HG03460 (cell line): ENCODE data around the gene STIP1.

ENCODE experiments used
- ATAC-seq: cut with Tn5 transposase; IDR thresholded peaks from one replicate; pipeline ENCODE4 v1.9.1; 2021; ENCODE audit not compliant: unreplicated experiment

Gene STIP1

DNA sequence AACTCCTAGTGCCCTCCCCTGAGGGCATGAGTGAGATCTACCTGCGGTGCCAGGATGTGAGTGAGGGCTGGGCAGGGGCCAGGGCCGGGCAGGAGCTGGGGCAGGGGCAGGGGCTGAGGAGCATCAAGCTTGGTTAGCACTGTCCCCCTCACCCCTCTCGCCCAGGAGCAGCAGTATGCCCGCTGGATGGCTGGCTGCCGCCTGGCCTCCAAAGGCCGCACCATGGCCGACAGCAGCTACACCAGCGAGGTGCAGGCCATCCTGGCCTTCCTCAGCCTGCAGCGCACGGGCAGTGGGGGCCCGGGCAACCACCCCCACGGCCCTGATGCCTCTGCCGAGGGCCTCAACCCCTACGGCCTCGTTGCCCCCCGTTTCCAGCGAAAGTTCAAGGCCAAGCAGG, 34.3 kb downstream of the STIP1 start:
- ATAC-seq = no peak

DNA sequence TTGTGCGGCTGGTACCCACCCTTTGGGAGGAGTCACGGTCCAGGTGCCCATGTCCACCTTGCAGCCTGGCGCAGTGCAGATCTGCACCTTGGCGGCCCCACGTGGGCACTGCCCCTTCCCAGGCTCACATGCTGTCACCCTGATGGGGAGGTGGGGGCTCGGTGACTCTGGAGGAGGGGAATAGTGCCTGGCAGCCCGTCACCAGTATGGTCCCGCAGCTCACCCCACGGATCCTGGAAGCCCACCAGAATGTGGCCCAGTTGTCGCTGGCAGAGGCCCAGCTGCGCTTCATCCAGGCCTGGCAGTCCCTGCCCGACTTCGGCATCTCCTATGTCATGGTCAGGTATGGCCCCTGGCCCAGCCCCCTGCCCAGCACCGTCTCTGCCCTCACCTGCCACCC, 34.8 kb downstream of the STIP1 start:
- ATAC-seq = no peak

DNA sequence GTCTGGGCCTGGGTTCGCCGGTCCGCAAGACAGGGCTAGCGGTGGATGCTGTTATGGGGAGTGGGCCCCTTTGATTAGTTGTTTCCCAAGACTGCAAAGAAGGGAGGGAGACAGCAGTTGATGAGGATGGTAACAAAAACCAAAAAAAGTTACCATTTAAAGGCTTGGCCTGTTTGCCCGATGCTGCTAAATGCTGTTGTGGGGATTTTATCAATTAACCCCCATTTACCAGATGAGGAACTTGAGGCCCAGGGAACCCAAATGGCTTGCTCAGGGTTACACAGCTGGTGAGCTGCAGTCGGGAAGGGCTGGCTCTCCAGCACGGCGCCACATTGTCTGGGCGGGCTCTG, 36.7 kb downstream of the STIP1 start:
- ATAC-seq = no peak

DNA sequence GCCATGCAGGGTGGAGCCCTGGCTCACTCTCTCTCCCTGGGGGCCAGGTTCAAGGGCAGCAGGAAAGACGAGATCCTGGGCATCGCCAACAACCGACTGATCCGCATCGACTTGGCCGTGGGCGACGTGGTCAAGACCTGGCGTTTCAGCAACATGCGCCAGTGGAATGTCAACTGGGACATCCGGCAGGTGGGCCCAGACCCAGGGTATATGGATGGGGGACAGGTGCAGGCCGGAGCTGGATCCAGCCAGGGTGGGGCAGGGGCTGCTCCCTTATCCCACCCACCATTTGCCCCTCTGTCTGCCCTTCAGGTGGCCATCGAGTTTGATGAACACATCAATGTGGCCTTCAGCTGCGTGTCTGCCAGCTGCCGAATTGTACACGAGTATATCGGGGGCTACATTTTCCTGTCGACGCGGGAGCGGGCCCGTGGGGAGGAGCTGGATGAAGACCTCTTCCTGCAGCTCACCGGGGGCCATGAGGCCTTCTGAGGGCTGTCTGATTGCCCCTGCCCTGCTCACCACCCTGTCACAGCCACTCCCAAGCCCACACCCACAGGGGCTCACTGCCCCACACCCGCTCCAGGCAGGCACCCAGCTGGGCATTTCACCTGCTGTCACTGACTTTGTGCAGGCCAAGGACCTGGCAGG, 37.2 kb downstream of the STIP1 start:
- ATAC-seq = no peak

DNA sequence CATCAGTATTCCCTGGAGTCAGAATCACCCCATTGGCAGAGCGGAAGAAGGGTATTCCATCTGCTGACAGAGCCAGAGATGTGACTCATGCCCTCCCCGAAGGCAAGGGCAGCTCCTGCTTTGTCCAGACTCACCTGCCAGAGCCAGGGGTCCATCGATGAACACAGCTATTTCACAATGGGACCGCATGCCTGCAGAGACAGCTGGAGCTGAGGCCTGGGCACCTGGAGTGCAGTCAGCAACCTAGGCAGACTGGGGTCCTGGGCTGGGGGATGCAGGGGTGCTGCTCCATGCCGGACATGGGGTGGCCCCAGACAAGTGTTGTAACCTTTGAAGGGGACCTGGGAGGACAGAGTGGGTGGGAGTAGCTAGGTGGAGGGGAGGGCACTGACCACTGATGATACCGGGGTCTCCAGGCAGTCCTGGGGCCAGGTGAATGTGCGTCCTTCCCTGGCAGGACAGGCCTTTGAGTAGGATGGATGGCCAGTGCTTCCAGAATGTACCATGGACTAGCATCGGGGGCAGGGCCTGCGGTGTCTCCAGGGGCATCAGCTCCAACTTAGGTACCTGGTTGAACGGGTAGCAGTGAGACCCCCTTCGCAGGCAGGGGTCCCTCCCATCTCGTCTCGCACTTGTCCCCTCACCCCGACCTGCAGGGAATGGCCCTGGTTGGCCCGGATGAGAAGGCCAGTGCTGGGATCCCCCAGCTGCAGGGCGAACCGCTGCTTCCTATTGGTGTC, 38.4 kb downstream of the STIP1 start:
- no peak for ATAC-seq

DNA sequence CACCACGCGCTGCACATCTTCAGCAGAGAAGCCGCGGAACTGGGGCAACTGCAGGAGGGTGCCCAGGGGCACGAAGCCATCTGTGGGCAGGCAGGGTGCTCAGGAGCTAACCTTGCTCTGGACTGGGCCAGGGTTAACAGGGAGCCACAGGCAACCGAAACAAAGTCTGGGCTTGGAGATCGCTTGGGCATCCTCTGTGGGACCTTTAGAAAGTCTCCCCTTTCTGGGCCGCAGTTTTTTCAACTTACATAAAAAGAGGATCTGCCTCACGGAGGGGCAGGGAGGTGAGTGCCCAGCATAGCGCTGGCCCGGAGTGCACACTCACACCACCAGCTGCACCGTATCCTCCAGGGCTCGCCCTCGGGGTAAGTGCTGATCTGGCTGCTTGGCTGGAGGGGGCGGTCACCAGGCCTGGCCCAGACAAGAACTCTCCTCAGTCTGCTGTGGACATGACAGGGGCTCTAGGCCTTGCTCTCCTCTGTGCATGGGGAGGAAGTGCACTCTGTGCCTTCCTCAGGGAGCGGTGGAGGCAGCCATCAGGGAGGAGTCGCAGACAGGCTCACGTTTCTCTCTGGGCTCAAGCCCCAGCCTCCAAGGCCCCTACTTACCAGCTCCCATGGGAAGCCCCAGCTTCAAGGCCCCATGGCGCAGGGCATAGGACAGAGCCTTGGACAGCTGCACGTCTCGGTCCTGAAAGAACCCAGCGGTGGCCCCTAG, 39.1 kb downstream of the STIP1 start:
- ATAC-seq = no peak

DNA sequence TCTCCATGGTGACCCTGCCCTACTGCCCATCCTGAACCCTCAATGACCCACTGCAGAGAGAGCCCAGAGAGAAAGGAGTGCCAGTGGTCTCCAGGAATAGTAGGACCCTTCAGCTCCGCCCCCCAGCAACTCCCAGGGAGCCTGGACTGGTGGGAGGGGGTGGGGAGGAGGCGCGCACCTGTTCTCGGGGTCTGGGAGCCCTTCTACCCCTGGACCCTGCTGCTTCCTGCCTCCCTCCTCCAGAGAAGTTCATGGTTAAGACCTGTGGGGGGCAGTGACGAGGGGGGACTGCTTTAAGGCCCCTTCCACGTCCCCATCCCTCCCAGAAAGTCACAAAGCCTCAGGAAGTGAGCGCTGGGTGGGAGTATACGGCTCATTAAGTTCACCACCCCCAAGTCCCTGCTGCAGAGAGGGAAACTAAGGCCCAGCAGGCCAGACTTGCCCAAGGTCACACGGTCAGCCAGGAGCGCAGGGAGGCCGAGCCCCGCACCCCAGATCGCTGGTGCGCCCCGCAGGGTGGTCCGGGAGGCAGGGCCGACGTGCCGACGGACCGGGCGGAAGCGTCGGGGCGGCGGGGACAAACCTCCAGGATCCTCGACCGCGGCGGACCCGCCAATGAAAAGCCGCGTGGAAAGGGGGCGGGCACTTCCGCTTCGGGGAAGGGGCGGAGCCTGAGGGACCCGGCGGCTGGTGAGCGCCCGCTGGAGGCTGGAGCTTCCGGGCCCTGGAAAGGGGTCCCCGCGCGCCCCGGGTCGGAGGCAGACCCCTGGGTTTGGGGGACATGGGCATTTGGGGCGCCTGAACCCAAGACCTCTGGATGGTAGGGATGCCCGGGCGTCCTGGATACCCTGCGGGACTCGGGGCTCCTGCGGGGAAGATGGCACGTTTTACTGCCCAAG, 39.9 kb downstream of the STIP1 start, which contains the start of the genes NUDT22 and TRPT1:
TSS of gene NUDT22 (plus strand) at position 667 of the 899 bp plus-strand sequence. CDS start 379 bp downstream, outside the sequence.
TSS of gene TRPT1 (minus strand) at position 579 of the 899 bp plus-strand sequence. CDS start at position 253, 326 bp downstream.
- no peak for ATAC-seq

DNA sequence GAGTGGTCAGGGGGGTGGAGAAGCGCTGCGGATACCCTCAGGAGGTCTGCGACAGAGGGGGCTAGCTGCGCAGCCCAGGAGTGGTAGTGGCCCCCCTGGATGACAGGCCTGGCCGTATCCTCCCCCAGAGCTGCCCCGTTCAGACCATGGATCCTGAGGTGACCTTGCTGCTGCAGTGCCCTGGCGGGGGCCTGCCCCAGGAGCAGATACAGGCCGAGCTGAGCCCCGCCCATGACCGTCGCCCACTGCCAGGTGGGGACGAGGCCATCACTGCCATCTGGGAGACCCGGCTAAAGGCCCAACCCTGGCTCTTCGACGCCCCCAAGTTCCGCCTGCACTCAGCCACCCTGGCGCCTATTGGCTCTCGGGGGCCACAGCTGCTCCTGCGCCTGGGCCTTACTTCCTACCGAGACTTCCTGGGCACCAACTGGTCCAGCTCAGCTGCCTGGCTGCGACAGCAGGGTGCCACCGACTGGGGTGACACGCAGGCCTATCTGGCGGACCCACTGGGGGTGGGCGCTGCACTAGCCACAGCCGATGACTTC, 40.6 kb downstream of the STIP1 start:
- peak; percentile 26 for ATAC-seq

DNA sequence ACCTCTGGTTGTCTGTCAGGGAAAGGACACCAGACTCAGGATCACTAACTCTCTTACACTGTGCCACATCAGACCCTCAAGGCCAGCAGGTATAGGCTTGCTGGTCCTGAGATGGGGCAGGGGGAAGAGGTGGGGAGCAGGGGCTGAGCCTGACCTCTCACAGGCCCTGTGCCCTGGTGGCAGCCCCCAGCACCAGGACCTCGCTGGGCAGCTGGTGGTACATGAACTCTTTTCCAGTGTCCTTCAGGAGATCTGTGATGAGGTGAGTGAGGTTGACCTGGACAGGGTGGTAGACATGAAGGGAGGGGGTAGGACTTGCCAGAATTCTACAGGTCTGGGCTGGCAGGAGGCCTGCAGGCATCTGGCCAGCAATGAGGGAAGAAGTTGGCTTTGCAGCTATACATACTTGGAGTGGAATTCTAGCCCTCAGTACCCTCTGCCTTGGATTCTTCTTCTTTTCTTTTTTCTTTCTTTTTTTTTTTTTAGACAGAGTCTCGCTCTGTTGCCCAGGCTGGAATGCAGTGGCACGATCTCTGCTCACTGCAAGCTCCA, 41.5 kb downstream of the STIP1 start:
- no peak for ATAC-seq

DNA sequence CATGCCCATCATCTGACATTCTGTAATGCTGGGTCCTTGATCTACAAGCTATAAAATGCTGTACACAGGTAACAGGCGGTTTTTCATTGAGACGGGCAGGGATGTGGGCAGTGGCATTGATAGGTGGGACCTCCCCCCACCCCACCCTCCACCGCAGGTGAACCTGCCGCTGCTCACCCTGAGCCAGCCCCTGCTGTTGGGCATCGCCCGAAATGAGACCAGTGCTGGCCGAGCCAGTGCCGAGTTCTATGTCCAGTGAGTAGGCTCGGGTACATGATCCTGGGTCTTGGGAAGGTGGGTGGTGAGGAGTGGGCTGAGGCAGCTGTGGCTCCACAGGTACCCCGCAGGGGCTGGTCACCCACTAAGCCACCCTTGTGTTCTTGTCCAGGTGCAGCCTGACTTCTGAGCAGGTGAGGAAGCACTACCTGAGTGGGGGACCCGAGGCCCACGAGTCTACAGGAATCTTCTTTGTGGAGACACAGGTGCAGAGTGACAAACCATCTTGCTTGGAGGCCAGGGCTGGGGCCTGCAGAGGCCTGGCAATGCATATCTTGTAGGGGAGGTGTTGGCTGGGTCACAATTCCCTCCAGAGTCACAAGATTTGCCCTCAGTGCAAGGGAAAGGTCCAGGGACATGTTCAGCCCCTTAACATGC, 43.2 kb downstream of the STIP1 start:
- no peak for ATAC-seq

DNA sequence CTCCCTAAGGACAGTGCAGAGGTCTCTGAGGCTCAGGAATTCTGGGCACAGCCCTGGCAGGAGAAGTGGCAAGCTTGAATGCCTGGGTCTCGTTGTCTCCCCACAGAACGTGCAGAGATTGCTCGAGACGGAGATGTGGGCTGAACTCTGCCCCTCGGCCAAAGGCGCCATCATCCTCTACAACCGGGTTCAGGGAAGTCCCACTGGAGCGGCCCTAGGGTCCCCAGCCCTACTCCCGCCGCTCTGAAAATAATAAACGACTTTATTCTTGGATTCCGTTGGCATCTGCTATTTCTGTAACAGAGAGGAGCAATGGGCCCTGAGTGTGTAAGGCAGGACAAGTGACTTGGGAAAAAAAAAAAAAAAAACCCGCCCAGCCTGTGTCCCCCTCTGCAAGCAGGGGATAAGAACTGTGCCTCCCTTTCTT, 43.8 kb downstream of the STIP1 start:
- ATAC-seq = no peak

DNA sequence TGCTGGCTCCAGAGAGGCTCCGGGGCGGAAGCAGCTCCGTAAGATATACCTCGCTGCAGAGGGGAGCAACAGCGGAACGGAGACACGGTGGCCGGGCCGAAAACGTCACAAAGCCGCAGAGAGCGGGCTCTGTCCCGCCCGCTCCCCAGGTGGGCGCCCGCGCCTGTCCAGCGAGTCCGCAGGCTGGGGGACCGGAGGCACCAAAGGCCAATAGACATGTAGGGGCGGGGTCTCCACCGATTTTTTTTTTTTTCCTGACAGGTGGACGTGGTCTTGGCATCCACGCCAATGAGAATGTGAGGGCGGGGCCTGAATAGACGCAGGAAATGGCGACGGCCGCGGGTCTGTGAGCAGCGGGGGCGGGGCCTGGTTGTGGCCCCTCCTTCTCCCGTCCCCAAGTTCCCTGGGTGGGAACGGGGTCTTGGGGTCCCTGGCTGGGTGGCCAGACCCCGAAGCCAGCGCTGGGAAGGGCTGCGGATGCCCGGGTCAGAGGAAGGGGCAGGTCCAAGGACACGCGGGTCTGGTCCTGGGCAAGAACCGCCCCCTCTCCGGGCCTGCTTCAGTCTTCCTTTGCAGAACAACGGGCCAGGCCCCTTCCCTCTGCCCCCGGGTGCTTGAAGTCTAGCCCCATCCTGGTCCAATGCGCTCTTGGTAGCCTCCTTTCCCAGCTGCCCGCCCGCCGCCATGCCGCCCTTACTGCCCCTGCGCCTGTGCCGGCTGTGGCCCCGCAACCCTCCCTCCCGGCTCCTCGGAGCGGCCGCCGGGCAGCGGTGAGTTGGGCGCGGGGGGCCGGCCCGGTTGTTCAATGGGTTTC, 44.4 kb downstream of the STIP1 start, which contains the start of gene DNAJC4:
TSS of gene DNAJC4 (plus strand) at position 378 of the 814 bp plus-strand sequence. CDS start at position 685, 307 bp downstream.
- peak; percentile 41 for ATAC-seq

DNA sequence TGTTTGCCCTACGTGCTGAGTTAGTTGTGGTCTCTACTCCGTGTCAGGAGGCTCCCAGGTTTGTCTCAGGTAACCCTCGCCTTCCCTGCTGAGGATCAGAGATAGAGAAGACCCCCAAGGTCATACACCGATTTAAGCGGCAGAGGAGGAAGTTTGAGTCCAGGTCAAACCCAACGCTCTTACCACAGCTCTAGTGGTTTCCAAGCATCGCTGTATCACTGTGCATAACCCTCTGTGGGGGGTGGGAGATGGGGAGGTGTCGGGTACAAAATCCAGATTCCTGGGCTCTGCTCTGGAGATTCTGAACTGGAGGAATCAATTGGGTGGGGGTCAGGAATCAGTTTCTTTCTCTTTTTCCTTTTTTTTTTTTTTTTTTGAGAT, 45.0 kb downstream of the STIP1 start:
- ATAC-seq = no peak

DNA sequence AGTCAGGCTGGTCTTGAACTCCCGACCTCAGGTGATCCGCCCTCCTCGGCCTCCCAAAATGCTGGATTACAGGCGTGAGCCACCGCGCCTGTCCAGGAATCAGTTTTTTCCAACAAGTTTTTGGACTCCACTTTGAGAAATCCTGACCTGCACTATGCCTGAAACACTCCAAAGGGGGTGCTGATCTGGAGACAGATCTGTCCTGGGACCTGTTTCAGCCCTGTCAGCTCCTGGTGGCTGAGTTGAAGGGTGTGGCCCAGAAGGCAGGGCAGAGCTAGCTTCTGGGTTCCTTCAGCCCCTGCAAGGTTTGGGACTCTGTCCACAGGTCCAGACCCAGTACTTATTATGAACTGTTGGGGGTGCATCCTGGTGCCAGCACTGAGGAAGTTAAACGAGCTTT, 45.6 kb downstream of the STIP1 start:
- no peak for ATAC-seq

DNA sequence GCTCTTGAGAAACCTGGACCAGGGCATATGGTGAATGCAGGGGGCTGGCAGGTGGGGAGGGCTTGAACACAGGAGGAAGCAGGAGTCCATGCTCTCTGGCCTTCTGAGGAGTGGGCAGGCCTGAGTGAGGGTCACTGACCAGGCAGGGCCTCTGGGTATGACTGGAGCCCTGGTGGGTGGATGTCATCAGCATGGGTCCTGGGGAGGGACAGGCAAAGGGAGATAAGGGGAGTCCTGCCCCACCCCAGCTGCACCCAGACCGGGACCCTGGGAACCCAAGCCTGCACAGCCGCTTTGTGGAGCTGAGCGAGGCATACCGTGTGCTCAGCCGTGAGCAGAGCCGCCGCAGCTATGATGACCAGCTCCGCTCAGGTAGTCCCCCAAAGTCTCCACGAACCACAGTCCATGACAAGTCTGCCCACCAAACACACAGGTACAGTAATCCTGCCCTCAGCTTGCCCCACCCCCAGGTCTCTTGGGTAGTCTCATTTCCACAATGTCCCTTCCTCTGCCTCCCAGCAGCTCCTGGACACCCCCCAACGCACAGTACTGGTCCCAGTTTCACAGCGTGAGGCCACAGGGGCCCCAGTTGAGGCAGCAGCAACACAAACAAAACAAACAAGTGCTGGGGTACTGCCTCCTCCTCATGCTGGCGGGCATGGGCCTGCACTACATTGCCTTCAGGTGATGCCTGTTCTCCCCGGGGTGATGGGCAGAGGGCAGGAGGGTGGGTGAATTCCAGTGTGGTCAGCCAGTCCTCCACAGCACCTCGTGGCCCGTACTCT, 46.4 kb downstream of the STIP1 start:
- no peak for ATAC-seq

DNA sequence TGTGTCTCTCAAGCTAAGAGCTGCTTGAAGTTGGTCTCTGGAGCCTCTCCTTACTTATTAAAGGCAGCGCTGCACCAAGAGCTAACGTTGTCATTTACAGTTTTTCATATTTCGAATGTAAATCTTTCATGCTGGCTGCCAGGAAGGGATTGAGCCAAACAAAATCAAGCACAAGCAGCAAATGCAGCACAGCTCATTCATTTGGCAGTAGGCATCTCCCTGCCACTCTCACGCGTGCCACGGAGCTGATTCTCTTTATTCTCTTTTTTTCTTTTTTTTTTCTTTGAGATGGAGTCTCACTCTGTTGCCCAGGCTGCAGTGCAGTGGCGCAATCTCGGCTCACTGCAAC, 47.0 kb downstream of the STIP1 start:
- ATAC-seq = no peak

DNA sequence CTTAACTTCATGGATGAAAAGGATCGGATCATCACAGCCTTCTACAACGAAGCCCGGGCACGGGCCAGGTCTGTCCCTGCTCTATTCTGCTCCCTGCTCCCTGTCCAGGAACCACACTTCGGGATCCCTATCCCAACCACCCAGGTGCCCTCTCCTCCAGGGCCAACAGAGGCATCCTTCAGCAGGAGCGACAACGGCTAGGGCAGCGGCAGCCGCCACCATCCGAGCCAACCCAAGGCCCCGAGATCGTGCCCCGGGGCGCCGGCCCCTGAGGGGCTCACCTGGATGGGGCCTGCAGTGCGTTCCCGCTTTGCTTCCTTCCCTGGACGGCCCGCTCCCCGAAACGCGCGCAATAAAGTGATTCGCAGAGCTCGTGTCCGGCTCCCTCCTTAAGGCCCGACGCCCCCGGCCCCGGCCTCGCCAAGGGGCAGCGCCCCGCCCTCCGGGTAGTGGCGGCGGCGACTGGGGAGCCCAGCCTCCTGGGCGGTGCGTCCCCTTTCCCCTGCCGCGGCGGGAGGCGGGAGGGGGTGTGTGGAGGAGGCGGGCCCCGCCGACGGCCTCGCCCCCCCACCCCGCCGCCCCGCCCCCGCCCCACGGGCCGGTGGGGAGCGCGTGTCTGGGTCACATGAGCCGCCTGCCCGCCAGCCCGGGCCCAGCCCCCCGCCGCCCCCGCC, 48.1 kb downstream of the STIP1 start, which contains the start of gene VEGFB:
TSS of gene VEGFB (plus strand) at position 672 of the 674 bp plus-strand sequence. CDS start 250 bp downstream, outside the sequence.
- ATAC-seq = no peak
